Esophagus muscularis mucosa (tissue), 4 donors: ENCODE results near the gene POF1B. TPM values are rescaled to one million over a fixed set of nuclear protein-coding genes. Genes with fewer than 3 reads are reported as not detected.
"Not testable (repeated sequence)": the region's sequence is repeated elsewhere in the genome, so short reads cannot be mapped to it uniquely, and the experiment has no call there.

Experiments
- DNase-seq: peaks from one replicate; pipeline ENCODE4 v3.0.0-alpha.2; 2017; ENCODE audit errors: extremely low spot score
- H3K27ac ChIP-seq, 4 donors: fragments of 200-600 bp; sonication (generic); replicated peaks in 1 of 4; 1 replicate in 3 of 4; 2 replicates in 1 of 4; pipeline ENCODE4 v1.5.1; 2016 to 2019; ENCODE audit warnings: mild to moderate bottlenecking in 1 of 4
- H3K27me3 ChIP-seq, 4 donors: fragments of 200-600 bp; sonication (generic); one replicate each; pipeline versions ENCODE4 v1.5.1 to v1.6.0; 2016 to 2019
- H3K36me3 ChIP-seq, 4 donors: fragments of 200-600 bp; sonication (generic); one replicate each; pipeline ENCODE4 v1.5.1; 2016 to 2019
- H3K4me1 ChIP-seq, 4 donors: fragments of 200-600 bp; sonication (generic); one replicate each; pipeline ENCODE4 v1.5.1; 2016 to 2019
- H3K4me3 ChIP-seq, 4 donors: fragments of 200-600 bp; sonication (generic); 1 replicate in 2 of 4; 2 replicates in 2 of 4; pipeline ENCODE4 v1.5.1; 2016 to 2019; ENCODE audit warnings: mild to moderate bottlenecking in 4 of 4, moderate library complexity in 1 of 4
- H3K9me3 ChIP-seq, 4 donors: fragments of 200-600 bp; sonication (generic); 1 replicate in 3 of 4; 2 replicates in 1 of 4; pipeline ENCODE4 v1.5.1; 2016 to 2019
- EP300 ChIP-seq: sonication (generic); formaldehyde crosslinking; IDR thresholded peaks from one replicate; pipeline ENCODE4 v1.6.1; 2017; ENCODE audit warnings: antibody characterized with exemption
- POLR2A ChIP-seq: fragments of 450-650 bp; IDR thresholded peaks from one replicate; pipeline ENCODE4 v1.6.1; 2017; ENCODE audit warnings: antibody characterized with exemption, moderate library complexity, mild to moderate bottlenecking, low read depth
- POLR2AphosphoS5 ChIP-seq, 2 donors: sonication (generic); formaldehyde crosslinking; IDR thresholded peaks; one replicate each; pipeline ENCODE4 v1.6.1; 2017; ENCODE audit warnings: antibody characterized with exemption in 2 of 2
- WGBS: methylation state at CpG from one replicate; pipeline ENCODE4 v1.1.5; 2018; 5-methylcytosine and 5-hydroxymethylcytosine counted together
- intact Hi-C: fragments of 100-400 bp; cut with DNase I; formaldehyde crosslinking; loops from one replicate; pipeline ENCODE4 v1.15.1; 2023
- total RNA-seq, 4 donors: library from RNA; depleted of rRNA; stranded (reverse); fragments of >200 nt; gene quantifications; one replicate each; pipeline versions ENCODE4 v1.1.0 to v1.2.1, GENCODE V29; 2016
- TF ChIP-seq, protein P1 (sequence below), 3 experiments: fragments of 200-600 bp in 2 of 3; fragments of 450-650 bp in 1 of 3; sonication (generic) in 2 of 3; IDR thresholded peaks; one replicate each; pipeline ENCODE4 v1.5.1; 2017 to 2019; ENCODE audit warnings: antibody characterized with exemption in 3 of 3, mild to moderate bottlenecking in 2 of 3, moderate library complexity in 1 of 3

Gene POF1B
- total RNA-seq, 4 donors from 2014 or later = under 0.01 to 0.50 (median 0.34) TPM

GRCh38 chrX:85288992-85289723 is 90.3 kb downstream of the POF1B start:
- TF ChIP-seq EP300 = no peak
- TF ChIP-seq, protein P1, sequence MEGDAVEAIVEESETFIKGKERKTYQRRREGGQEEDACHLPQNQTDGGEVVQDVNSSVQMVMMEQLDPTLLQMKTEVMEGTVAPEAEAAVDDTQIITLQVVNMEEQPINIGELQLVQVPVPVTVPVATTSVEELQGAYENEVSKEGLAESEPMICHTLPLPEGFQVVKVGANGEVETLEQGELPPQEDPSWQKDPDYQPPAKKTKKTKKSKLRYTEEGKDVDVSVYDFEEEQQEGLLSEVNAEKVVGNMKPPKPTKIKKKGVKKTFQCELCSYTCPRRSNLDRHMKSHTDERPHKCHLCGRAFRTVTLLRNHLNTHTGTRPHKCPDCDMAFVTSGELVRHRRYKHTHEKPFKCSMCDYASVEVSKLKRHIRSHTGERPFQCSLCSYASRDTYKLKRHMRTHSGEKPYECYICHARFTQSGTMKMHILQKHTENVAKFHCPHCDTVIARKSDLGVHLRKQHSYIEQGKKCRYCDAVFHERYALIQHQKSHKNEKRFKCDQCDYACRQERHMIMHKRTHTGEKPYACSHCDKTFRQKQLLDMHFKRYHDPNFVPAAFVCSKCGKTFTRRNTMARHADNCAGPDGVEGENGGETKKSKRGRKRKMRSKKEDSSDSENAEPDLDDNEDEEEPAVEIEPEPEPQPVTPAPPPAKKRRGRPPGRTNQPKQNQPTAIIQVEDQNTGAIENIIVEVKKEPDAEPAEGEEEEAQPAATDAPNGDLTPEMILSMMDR (IDR thresholded peaks at IDR 0.05) = no peak
- no peak for TF ChIP-seq POLR2A
- TF ChIP-seq POLR2AphosphoS5 (IDR thresholded peaks at IDR 0.05) = no peak
- no peak overlapping the region for H3K27ac ChIP-seq
- no peaks in the 10 kb centered on the region for H3K27me3 ChIP-seq
- no peak for DNase-seq
- WGBS = 75% methylated on average over 7 of the region's 7 CpGs
- no peak overlapping the region for H3K4me3 ChIP-seq
- intact Hi-C loops = no loop called here
- no peaks in the 10 kb centered on the region for H3K4me1 ChIP-seq
- no peaks in the 10 kb centered on the region for H3K9me3 ChIP-seq
- no peaks in the 10 kb centered on the region for H3K36me3 ChIP-seq

GRCh38 chrX:85285286-85285685 is 94.2 kb downstream of the POF1B start:
- WGBS = 84% methylated on average over 6 of the region's 6 CpGs

DNA sequence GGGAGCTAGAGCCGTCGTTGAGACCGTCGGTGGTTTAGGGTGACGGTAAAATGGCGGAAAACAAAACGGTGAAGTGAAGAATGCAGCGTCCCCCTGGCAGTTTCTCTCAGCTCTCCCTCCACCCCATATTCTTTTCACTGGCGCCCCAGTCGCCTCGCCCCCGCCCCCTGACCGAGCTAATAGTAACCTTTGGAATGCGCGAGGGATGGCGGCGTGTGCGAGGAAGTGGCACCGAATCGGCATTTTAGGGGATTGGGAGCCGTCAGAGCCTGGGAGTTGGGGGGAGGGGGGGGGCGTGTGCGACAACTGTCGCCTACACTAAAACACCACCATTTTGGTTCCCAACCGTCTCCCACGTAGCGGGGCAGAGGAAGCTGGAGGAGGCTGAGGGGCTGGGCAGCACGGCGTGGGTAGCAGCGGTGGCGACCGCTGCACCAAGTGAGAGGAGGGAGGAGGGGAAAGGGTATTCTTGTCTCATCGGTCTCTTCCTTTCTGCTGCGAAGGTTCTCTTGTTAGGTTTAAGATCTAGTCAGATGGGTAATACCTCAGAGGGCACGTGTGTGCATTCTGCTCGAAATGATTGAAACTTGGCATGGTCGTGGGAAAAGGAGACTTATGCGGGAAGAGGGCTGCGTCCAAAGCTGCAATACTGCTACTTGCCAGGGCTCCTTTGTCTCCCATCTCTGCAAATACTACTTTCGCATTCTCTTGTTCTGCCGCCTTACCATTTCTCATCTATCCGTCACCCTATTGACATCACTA is 134.8 kb downstream of the POF1B start:
- H3K27ac ChIP-seq = peak overlapping the region in 1 of 4 donors; percentile 22
- WGBS = 31% methylated on average over 42 of the region's 42 CpGs
- no peaks in the 10 kb centered on the region for H3K9me3 ChIP-seq
- H3K27me3 ChIP-seq = peaks cover 0 to 5% (median 0%) of the 10 kb centered on the region in 4 donors
- intact Hi-C loops = no loop called here
- peak overlapping the region; percentile 55 to 65 (median 56) for H3K4me3 ChIP-seq
- H3K4me1 ChIP-seq = peaks cover 0 to 9% (median 0%) of the 10 kb centered on the region in 4 donors
- DNase-seq = no peak
- no peaks in the 10 kb centered on the region for H3K36me3 ChIP-seq
- TF ChIP-seq, protein P1 (IDR thresholded peaks at IDR 0.05) = no peak
- TF ChIP-seq POLR2AphosphoS5 (IDR thresholded peaks at IDR 0.05) = no peak
- no peak for TF ChIP-seq POLR2A
- TF ChIP-seq EP300 = no peak

More at GRCh38 chrX:85285286-85285685, 94.2 kb downstream of the POF1B start:
- DNase-seq, H3K4me1 ChIP-seq, H3K27me3 ChIP-seq, H3K4me3 ChIP-seq, intact Hi-C loops, H3K9me3 ChIP-seq, H3K27ac ChIP-seq, H3K36me3 ChIP-seq: not testable (repeated sequence)

- Histone ChIP-seq H3K9me3 (no peaks in the 10 kb centered on the region), H3K4me3 (peak within 1 kb of the TSS; percentile 55 to 65 (median 56)), H3K27me3 (peaks cover 0 to 5% (median 0%) of the 10 kb centered on the region in 4 donors), H3K27ac (peak within 1 kb of the TSS in 1 of 4 donors; percentile 22), H3K36me3 (no peaks in the 10 kb centered on the region), H3K4me1 (peaks cover 0 to 9% (median 0%) of the 10 kb centered on the region in 4 donors)
- TF ChIP-seq, protein P1 (IDR thresholded peaks at IDR 0.05) = no peak
- no peak for TF ChIP-seq POLR2AphosphoS5 (IDR thresholded peaks at IDR 0.05)
- intact Hi-C loops = no loop called here
- DNase-seq = no peak
- 27% methylated on average over 34 of the region's 65 CpGs for WGBS
These were observed 135.6 kb downstream of the POF1B start, which contains the start of the genes SATL1 and ZNF711 for GRCh38 chrX:85243761-85244449. SATL1 (minus strand) TSS chrX:85243779; CDS start chrX:85108968, 134,811 bp downstream. ZNF711 (plus strand) TSS chrX:85243991; CDS start chrX:85247573, 3,582 bp downstream.

GRCh38 chrX:85243155-85243554 is 136.3 kb downstream of the POF1B start:
- Histone ChIP-seq H3K4me3 (peak overlapping the region in 3 of 4 donors; percentile 55 to 65 (median 56)), H3K4me1 (peaks cover 0 to 9% (median 0%) of the 10 kb centered on the region in 4 donors), H3K9me3 (no peaks in the 10 kb centered on the region), H3K27me3 (peaks cover 0 to 5% (median 0%) of the 10 kb centered on the region in 4 donors), H3K27ac (no peak overlapping the region), H3K36me3 (no peaks in the 10 kb centered on the region)
- 68% methylated on average over 2 of the region's 2 CpGs for WGBS
- no peak for DNase-seq
- TF ChIP-seq EP300 (no peak), POLR2A (no peak), POLR2AphosphoS5 (IDR thresholded peaks at IDR 0.05) (no peak)
- TF ChIP-seq, protein P1 (IDR thresholded peaks at IDR 0.05) = no peak
- intact Hi-C loops = no loop called here
